Gastrocnemius medialis (tissue), 4 donors: ENCODE data around the gene RFXANK.

Experiments
- POLR2A ChIP-seq, 2 donors: fragments of 450-650 bp; IDR thresholded peaks; one replicate each; pipeline ENCODE4 v1.6.1; 2017; ENCODE audit warnings: antibody characterized with exemption in 2 of 2, mild to moderate bottlenecking in 2 of 2, moderate library complexity in 2 of 2
- TF ChIP-seq, protein P1 (sequence below), 5 experiments: fragments of 450-650 bp in 3 of 5; fragments of 200-600 bp in 2 of 5; sonication (generic) in 2 of 5; IDR thresholded peaks in 4 of 5; conservative IDR thresholded peaks in 1 of 5; 1 replicate in 4 of 5; 2 replicates in 1 of 5; pipeline ENCODE4 v1.5.1; 2016 to 2019; ENCODE audit warnings: antibody characterized with exemption in 5 of 5, mild to moderate bottlenecking in 3 of 5, moderate library complexity in 3 of 5

DNA sequence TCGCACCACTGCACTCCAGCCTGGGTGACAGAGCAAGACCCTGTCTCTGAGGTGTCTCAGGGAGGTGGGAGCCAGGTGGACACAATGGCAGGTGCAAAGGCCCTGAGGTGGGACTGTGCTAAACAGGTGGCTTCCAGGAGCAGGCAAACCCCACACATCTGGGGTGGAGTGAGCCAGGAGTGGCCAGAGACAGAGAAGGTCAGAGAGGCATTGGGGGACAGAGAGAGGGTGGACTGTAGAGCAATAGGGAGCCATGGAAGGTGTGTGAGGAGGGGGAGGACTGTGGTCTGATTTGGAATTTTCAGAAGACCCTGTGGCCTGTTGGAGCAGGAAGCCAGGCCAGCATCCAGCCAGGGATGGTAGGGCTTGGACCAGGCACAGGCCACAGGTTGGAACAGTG lies 26.7 kb upstream of the RFXANK start:
- TF ChIP-seq, protein P1, sequence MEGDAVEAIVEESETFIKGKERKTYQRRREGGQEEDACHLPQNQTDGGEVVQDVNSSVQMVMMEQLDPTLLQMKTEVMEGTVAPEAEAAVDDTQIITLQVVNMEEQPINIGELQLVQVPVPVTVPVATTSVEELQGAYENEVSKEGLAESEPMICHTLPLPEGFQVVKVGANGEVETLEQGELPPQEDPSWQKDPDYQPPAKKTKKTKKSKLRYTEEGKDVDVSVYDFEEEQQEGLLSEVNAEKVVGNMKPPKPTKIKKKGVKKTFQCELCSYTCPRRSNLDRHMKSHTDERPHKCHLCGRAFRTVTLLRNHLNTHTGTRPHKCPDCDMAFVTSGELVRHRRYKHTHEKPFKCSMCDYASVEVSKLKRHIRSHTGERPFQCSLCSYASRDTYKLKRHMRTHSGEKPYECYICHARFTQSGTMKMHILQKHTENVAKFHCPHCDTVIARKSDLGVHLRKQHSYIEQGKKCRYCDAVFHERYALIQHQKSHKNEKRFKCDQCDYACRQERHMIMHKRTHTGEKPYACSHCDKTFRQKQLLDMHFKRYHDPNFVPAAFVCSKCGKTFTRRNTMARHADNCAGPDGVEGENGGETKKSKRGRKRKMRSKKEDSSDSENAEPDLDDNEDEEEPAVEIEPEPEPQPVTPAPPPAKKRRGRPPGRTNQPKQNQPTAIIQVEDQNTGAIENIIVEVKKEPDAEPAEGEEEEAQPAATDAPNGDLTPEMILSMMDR (IDR thresholded peaks at IDR 0.05 in 4 of 5, conservative IDR thresholded peaks at IDR 0.05 in 1 of 5) = no peak
- no peak for TF ChIP-seq POLR2A (IDR thresholded peaks at IDR 0.05)
